ENCODE results near the gene ECEL1.

Gene ECEL1

GRCh38 chr2:232521098-232521497 is 33.5 kb upstream of the ECEL1 start:
- H3K27me3 ChIP-seq (ENCODE audit: low read length) = no peaks in the 10 kb centered on the region
- no peak for TF ChIP-seq EZH2phosphoT487 (conservative IDR thresholded peaks at IDR 0.05; ENCODE audit: low read length)
- TF ChIP-seq CTCF (IDR thresholded peaks at IDR 0.05; ENCODE audit: insufficient read depth, low read length, poor library complexity, severe bottlenecking) = no peak

DNA sequence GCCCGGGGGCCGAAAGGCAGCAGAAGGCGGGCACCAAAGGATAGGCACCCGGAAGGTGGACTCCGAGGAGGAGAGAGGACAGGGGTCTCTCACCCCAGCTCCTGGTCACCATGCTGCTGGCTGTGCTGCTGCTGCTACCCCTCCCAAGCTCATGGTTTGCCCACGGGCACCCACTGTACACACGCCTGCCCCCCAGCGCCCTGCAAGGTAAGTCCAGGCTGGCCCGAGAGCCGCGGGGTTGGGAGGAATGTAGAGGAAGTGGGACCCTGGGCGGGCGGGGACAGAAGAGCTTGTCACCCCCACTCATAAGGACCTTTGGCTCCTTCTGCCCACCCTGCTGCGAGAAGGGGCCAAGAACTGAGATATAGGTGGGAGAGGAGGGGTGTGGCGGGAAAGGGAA is 32.9 kb upstream of the ECEL1 start:
- H3K9me2 ChIP-seq (replicated peaks; ENCODE audit: insufficient read depth, low read length) = no peaks in the 10 kb centered on the region
- no peaks in the 10 kb centered on the region for H3K79me2 ChIP-seq (ENCODE audit: insufficient read depth, low read length)
- no peak overlapping the region for H3K4me3 ChIP-seq (ENCODE audit: insufficient read depth, low read length, poor library complexity, severe bottlenecking)
- no peaks in the 10 kb centered on the region for H3K9me3 ChIP-seq (ENCODE audit: insufficient read depth, low read length)
- H3K36me3 ChIP-seq (ENCODE audit: low read length) = no peaks in the 10 kb centered on the region
- no peak overlapping the region for H2AFZ ChIP-seq (ENCODE audit: low read depth, low read length, severe bottlenecking)
- H4K20me1 ChIP-seq (ENCODE audit: low read depth, low read length) = no peaks in the 10 kb centered on the region
- H3K9ac ChIP-seq (ENCODE audit: low read length) = no peak overlapping the region
- no peak overlapping the region for H3K27ac ChIP-seq (ENCODE audit: low read depth, low read length)
- H3K27me3 ChIP-seq (ENCODE audit: low read length) = no peaks in the 10 kb centered on the region
- no peak for TF ChIP-seq EZH2phosphoT487 (conservative IDR thresholded peaks at IDR 0.05; ENCODE audit: low read length)
- no peak for TF ChIP-seq CTCF (IDR thresholded peaks at IDR 0.05; ENCODE audit: insufficient read depth, low read length, poor library complexity, severe bottlenecking)
- H3F3A ChIP-seq (ENCODE audit: insufficient read depth) = no peaks in the 10 kb centered on the region
- no peak overlapping the region for H3K4me2 ChIP-seq (ENCODE audit: low read depth, low read length, poor library complexity, severe bottlenecking)

More at GRCh38 chr2:232521098-232521497, 33.5 kb upstream of the ECEL1 start:
- H3K36me3 ChIP-seq (ENCODE audit: low read length) = no peaks in the 10 kb centered on the region
- H3K27ac ChIP-seq (ENCODE audit: low read depth, low read length) = no peak overlapping the region
- no peaks in the 10 kb centered on the region for H3F3A ChIP-seq (ENCODE audit: insufficient read depth)
- H4K20me1 ChIP-seq (ENCODE audit: low read depth, low read length) = no peaks in the 10 kb centered on the region
- H3K79me2 ChIP-seq (ENCODE audit: insufficient read depth, low read length) = no peaks in the 10 kb centered on the region
- no peaks in the 10 kb centered on the region for H3K9me2 ChIP-seq (replicated peaks; ENCODE audit: insufficient read depth, low read length)
- no peak overlapping the region for H2AFZ ChIP-seq (ENCODE audit: low read depth, low read length, severe bottlenecking)
- H3K4me3 ChIP-seq (ENCODE audit: insufficient read depth, low read length, poor library complexity, severe bottlenecking) = no peak overlapping the region
- H3K9me3 ChIP-seq (ENCODE audit: insufficient read depth, low read length) = no peaks in the 10 kb centered on the region
- no peak overlapping the region for H3K4me2 ChIP-seq (ENCODE audit: low read depth, low read length, poor library complexity, severe bottlenecking)
- H3K9ac ChIP-seq (ENCODE audit: low read length) = no peak overlapping the region

- H3K27me3 ChIP-seq (ENCODE audit: low read length) = no peaks in the 10 kb centered on the region
- H3K4me2 ChIP-seq (ENCODE audit: low read depth, low read length, poor library complexity, severe bottlenecking) = no peak within 1 kb of the TSS
- H3K9me2 ChIP-seq (replicated peaks; ENCODE audit: insufficient read depth, low read length) = no peaks in the 10 kb centered on the region
- TF ChIP-seq CTCF (IDR thresholded peaks at IDR 0.05; ENCODE audit: insufficient read depth, low read length, poor library complexity, severe bottlenecking) (no peak), EZH2phosphoT487 (conservative IDR thresholded peaks at IDR 0.05; ENCODE audit: low read length) (no peak)
- no peaks in the 10 kb centered on the region for H4K20me1 ChIP-seq (ENCODE audit: low read depth, low read length)
- no peak within 1 kb of the TSS for H3K4me3 ChIP-seq (ENCODE audit: insufficient read depth, low read length, poor library complexity, severe bottlenecking)
- H3F3A ChIP-seq (ENCODE audit: insufficient read depth) = no peaks in the 10 kb centered on the region
- H3K27ac ChIP-seq (ENCODE audit: low read depth, low read length) = no peak within 1 kb of the TSS
- H3K36me3 ChIP-seq (ENCODE audit: low read length) = no peaks in the 10 kb centered on the region
- H3K79me2 ChIP-seq (ENCODE audit: insufficient read depth, low read length) = no peaks in the 10 kb centered on the region
- H3K9me3 ChIP-seq (ENCODE audit: insufficient read depth, low read length) = no peaks in the 10 kb centered on the region
- no peak within 1 kb of the TSS for H2AFZ ChIP-seq (ENCODE audit: low read depth, low read length, severe bottlenecking)
- no peak within 1 kb of the TSS for H3K9ac ChIP-seq (ENCODE audit: low read length)
These were observed 32.2 kb upstream of the ECEL1 start, which contains the start of gene PRSS56 for GRCh38 chr2:232519581-232520438. Gene PRSS56, plus strand, starts transcription at chr2:232520388. Its CDS starts 211 bp downstream, at chr2:232520599.
